ENCODE measurements around the gene TMEM220. TPM values are rescaled to one million over a fixed set of nuclear protein-coding genes. Genes with fewer than 3 reads are reported as not detected.

Gene TMEM220
- total and polyA plus RNA-seq, 9 donors: 5.4 to 14.1 (median 9.8) TPM

- H3K4me3 ChIP-seq: no peak overlapping the region
- TF ChIP-seq CTCF (IDR thresholded peaks at IDR 0.05): no peak
- H3K4me1 ChIP-seq (ENCODE audit: insufficient read depth): no peaks in the 10 kb centered on the region
- WGBS, 3 donors: 84 to 92% (median 86%) methylated on average over 6 of the region's 6 CpGs
- H3K27me3 ChIP-seq: no peaks in the 10 kb centered on the region
- intact Hi-C loops (cut with DNase I): no loop called here
- H3K27ac ChIP-seq: no peak overlapping the region
- H3K9me3 ChIP-seq: no peaks in the 10 kb centered on the region
- DNase-seq: no peak
- no peaks in the 10 kb centered on the region for H3K36me3 ChIP-seq
Measured at GRCh38 chr17:10757067-10757466, 27.2 kb upstream of the TMEM220 start.

GRCh38 chr17:10756619-10757018, 26.8 kb upstream of the TMEM220 start:
- Histone ChIP-seq H3K9me3 (no peaks in the 10 kb centered on the region), H3K27ac (no peak overlapping the region), H3K27me3 (no peaks in the 10 kb centered on the region), H3K36me3 (no peaks in the 10 kb centered on the region), H3K4me1 (ENCODE audit: insufficient read depth) (no peaks in the 10 kb centered on the region), H3K4me3 (no peak overlapping the region)
- TF ChIP-seq EP300 (IDR thresholded peaks at IDR 0.05) (no peak), POLR2A (IDR thresholded peaks at IDR 0.05) (no peak), CTCF (IDR thresholded peaks at IDR 0.05) (no peak)
- no peak for DNase-seq
- 87 to 93% (median 91%) methylated on average over 2 of the region's 2 CpGs for WGBS, 3 donors
- intact Hi-C loops (cut with DNase I): no loop called here

- H3K27ac ChIP-seq: no peak overlapping the region
Measured at GRCh38 chr17:10756185-10756584, 26.4 kb upstream of the TMEM220 start.

GRCh38 chr17:10755592-10756127, 25.8 kb upstream of the TMEM220 start:
- no peaks in the 10 kb centered on the region for H3K36me3 ChIP-seq
- no peaks in the 10 kb centered on the region for H3K27me3 ChIP-seq
- no peak for TF ChIP-seq POLR2A (IDR thresholded peaks at IDR 0.05)
- TF ChIP-seq EP300 (IDR thresholded peaks at IDR 0.05): no peak
- TF ChIP-seq CTCF (IDR thresholded peaks at IDR 0.05): no peak
- no peak overlapping the region for H3K27ac ChIP-seq
- H3K4me1 ChIP-seq (ENCODE audit: insufficient read depth): no peaks in the 10 kb centered on the region
- no peak overlapping the region for H3K4me3 ChIP-seq
- intact Hi-C loops (cut with DNase I): no loop called here
- no peak for DNase-seq
- H3K9me3 ChIP-seq: no peaks in the 10 kb centered on the region
- WGBS, 3 donors: 84 to 89% (median 87%) methylated on average over 3 of the region's 3 CpGs

More at GRCh38 chr17:10756185-10756584, 26.4 kb upstream of the TMEM220 start:
- H3K27me3 ChIP-seq: no peaks in the 10 kb centered on the region
- no peak for TF ChIP-seq EP300 (IDR thresholded peaks at IDR 0.05)
- no peak for TF ChIP-seq POLR2A (IDR thresholded peaks at IDR 0.05)
- no peak for TF ChIP-seq CTCF (IDR thresholded peaks at IDR 0.05)
- 70 to 75% (median 75%) methylated on average over 1 of the region's 1 CpG for WGBS, 3 donors
- no peaks in the 10 kb centered on the region for H3K9me3 ChIP-seq
- DNase-seq: no peak
- H3K4me1 ChIP-seq (ENCODE audit: insufficient read depth): no peaks in the 10 kb centered on the region
- H3K36me3 ChIP-seq: no peaks in the 10 kb centered on the region
- no peak overlapping the region for H3K4me3 ChIP-seq
- intact Hi-C loops (cut with DNase I): no loop called here
